HG02798 (cell line): ENCODE measurements around the gene PP2D1.
"Not testable (repeated sequence)": the region's sequence is repeated elsewhere in the genome, so short reads cannot be mapped to it uniquely, and the experiment has no call there.

Source experiments
- ATAC-seq: cut with Tn5 transposase; IDR thresholded peaks from one replicate; pipeline ENCODE4 v1.9.1; 2021; ENCODE audit warnings: mild to moderate bottlenecking; ENCODE audit not compliant: unreplicated experiment, poor library complexity

Gene PP2D1

GRCh38 chr3:19994796-19995195 is 17.3 kb downstream of the PP2D1 start:
- ATAC-seq: no peak

GRCh38 chr3:19988904-19989303 is 23.2 kb downstream of the PP2D1 start:
- ATAC-seq: not testable (repeated sequence)

GRCh38 chr3:19972054-19972453 is 40.0 kb downstream of the PP2D1 start:
- no peak for ATAC-seq

DNA sequence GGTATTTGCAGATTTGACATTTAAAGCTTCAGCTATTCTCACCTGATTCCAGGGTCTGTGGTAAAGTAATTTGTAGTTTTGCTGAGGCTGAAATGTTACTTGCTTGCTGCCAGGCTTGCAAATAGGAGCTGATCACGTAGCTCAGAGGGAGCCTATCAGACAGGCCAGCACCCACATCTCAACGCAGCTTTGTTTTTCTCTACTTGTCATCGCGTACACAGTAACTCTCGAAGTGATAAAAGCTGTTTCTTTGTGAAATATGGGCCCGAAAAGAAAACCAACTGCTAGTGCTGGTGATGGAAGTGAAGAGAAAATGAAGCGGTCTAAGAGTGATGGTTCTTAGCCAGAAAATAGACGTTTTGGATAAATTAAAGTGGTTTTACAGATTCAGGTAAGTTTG is 41.7 kb downstream of the PP2D1 start:
- no peak for ATAC-seq

- ATAC-seq: no peak
These were observed 44.3 kb downstream of the PP2D1 start for GRCh38 chr3:19967812-19968211.

GRCh38 chr3:19967208-19967607 is 44.9 kb downstream of the PP2D1 start:
- no peak for ATAC-seq

DNA sequence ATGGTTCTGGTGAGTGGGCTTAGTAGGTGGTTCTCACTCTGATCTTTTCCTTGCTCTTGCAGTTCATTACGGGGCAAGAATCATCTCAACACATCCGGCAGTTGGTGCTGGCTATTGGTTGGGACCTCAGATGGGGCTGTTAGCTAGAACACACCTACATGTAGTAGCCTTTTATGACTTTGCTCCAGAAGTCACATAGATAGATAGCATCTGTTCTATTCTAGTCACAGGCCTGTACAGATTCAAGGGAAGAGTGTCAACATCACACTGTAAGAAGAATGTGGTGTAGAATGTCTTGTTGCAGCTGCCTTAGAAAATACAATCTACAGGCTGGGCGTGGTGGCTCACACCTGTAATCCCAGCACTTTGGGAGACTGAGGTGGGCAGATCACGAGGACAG is 50.1 kb downstream of the PP2D1 start:
- no peak for ATAC-seq

DNA sequence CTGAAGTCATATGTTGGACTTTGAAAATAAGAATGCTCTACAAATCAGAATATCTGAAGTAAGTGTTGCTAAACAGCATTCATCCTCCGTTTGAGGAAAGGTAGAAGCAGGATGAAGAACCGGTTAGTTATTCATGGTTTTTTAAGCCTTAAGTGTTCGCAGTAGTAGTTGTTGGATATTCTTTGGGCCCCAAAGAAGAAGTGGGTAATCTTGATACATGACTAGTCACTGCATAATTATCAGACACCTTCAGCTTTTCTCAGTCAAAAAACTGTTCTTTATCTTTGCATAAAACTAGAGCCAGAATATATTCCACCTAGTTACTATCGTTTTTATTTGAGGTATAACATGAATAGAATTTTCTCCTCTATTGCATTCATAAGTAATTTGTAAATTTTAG is 51.4 kb downstream of the PP2D1 start:
- no peak for ATAC-seq

- ATAC-seq: no peak
These were observed 52.6 kb downstream of the PP2D1 start for GRCh38 chr3:19959505-19959904.

DNA sequence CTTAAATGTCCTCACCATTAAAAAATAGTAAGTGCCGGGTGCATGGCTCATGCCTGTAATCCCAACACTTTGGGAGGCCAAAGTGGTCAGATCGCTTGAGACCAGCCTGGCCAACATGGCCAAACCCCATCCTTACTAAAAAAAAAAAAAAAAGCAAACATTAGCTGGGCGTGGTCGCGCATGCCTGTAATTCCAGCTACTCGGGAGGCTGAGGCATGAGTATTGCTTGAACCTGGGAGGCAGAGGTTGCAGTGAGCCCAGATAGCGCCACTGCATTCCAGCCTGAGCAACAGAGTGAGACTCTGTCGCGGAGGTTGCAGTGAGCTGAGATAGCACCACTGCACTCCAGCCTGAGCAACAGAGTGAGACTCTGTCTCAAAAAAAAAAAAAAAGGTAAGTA is 54.7 kb downstream of the PP2D1 start:
- not testable (repeated sequence) for ATAC-seq

GRCh38 chr3:19954676-19955075 is 57.4 kb downstream of the PP2D1 start:
- no peak for ATAC-seq

- no peak for ATAC-seq
These were observed 61.7 kb downstream of the PP2D1 start for GRCh38 chr3:19950316-19950715.

DNA sequence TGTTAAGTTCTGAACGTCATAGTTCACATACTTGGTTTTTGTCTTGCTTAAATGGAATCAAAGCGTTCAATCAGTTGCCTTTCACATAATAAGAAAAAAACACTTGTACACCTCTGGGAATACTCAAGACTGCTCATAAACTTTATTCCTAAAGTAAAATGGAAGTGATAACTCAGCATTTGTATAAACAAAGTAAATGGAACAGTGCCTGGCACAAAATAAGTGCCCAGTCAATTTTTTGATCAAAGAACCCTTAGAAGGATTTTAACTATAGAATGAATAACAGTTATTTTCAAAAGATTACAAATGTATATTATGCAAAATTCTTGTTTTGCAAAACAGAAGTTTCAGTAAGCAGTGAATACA is 63.9 kb downstream of the PP2D1 start:
- ATAC-seq: no peak

GRCh38 chr3:19947549-19948225 is 64.4 kb downstream of the PP2D1 start:
- ATAC-seq: peak; percentile 14

DNA sequence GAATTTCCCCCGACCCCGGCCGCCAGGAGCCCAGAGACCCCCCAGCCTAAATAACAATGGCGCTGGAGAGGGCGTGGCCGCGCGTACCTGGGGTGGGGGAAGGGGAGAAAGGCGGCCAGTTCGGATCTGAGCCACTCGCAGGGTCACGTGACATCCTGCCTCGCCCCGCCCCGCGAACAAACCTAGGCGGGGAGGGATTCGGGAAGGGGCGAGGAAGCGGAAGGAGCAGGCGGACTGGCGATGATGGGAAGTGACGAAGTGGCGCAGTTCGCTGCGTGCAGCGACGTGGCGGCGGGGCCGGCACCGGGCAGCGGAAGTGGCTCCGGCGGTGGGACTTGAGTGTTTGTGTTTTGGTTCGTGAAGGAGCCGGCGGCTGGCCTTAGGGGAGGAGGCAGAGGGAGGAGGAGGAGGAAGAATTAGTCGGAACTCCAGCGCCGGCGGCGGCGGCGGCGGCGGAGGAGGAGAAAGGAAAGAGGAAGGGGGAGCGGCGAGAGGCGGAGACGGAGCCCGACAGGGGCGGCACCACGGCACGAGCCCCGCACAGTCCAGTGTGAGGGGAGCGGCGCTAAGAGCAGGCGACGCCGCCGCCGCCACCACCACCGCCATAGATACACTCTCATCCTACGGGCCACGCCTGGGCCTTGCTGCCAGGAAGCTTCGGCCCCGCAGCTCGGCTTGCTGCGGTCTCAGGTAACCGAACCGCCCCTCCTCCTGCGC is 65.1 kb downstream of the PP2D1 start, which contains the start of gene RAB5A:
Gene RAB5A (plus strand): TSS at position 266 of the 717 bp plus-strand sequence. CDS start 3,802 bp downstream, outside the sequence.
- peak; percentile 96 for ATAC-seq

DNA sequence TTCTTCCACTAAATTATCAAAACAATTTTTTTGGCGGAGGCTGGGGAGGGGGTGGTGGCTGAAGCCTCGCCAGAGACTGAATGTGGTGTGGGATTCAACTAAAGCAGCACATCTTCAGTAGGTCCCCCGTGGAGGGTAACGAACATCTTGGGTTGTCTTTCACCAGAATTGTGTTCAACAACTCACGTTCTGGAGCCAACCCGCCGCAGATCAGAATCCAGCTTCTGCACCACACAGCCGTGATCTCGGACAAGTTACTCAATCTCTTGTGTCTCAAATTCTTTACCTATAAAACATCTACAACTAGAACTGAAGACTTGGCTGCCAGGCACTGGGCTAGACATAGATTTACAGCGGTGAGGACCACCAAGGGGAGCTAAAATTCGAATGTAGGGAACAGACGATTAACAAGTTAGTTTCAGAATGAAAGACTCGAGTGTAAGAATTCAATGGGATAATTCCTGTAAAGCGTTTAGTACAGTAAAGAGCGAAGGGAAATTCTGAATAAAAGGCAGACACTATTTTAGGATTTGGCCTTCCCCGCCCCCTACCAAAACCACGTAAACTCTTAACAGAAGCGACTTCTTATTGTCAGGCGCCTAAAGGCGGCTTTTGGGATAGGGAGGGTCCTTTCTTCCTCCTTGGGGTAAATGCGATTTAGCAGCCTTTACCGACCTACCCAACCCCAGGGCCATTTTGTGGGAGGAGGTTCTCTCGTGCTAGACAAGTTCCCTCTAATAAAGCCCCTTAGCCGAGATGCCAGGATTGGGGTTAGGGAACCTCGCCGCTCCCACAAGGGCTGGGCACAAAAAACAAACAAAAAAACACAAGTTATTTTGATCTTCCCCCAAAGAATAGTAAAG is 65.9 kb downstream of the PP2D1 start:
- ATAC-seq: peak; percentile 5

- ATAC-seq: no peak
These were observed 66.5 kb downstream of the PP2D1 start for GRCh38 chr3:19945534-19945933.

DNA sequence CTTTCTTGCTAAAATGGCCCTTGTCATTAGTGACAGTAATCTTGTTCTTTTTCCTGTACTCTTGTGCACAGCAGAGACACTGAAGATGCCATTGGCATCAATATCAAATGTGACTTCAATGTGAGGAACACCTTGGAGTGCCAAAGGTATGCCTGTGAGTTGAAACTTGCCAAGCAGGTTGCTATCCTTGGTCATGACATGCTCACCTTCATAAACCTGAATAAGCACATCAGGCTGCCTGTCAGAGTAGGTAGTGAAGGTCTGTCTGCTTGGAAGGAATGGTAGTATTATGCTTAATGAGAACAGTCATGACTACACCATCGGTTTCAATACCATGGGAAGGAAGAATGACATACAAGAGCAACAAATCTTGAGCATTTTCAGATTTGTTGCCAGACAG is 71.4 kb downstream of the PP2D1 start:
- no peak for ATAC-seq

DNA sequence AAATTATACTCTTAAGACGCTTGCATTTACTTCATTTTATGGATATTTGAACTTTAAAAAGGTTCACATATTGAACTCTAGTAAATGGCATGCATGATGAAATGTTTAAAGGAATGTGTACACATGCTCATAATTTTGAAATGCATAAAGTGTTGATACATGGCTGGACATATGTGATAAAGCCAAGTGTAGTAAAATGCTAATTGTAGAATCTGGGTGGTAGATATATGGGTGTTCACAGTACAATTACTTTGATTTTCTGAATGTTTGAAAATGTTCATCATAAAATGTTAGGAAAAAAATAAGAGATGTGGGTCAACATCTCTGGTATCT is 73.8 kb downstream of the PP2D1 start:
- ATAC-seq: no peak

DNA sequence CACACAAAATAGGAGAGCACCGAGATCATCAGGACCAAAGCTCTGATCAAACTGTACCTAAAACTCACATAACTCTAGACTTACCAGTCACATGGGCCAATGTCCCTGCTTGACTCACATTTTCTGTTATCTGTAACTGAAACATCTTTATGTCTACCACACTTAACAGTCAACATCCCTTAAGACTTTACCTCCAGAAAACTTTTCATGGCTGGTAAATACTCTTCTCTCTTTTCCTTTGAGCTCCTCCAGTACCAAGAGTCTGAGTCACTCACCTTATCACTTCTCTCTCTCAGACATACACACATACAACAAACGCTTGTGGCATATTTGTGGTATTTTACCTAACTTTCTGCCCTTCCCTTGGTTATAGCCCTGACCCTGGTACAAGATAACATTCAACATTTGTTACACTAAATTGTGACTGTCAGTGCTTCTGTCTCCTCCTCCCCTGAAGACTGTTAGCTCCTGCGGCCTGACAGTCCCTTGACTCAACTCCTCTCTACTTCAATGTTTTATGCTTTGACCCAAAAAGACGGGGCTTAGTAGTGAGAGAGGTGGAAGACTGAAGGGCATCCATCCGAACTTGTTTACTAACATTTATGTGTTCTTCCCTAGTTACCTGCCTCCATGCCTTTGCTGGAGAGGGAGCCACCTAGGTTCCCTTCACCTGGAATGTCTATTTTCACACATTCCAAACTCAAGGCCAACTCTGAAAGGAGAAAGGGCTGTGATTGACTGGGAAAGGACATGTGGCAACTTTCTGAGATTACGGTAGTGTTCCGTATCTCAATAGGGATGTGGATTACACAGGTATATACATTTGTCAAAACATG is 74.4 kb downstream of the PP2D1 start:
- ATAC-seq: no peak
